Activated CD4-positive, alpha-beta T cell treated with anti-CD3 and anti-CD28 coated beads for 48 hours (primary cell): Measurements from ENCODE around the gene VWA8.
"Not testable (repeated sequence)": the region's sequence is repeated elsewhere in the genome, so short reads cannot be mapped to it uniquely, and the experiment has no call there.

Source experiments
- DNase-seq: peaks from one replicate; pipeline ENCODE4 v3.0.0-alpha.2; 2020

VWA8 gene

GRCh38 chr13:41962994-41963393 lies 2.1 kb upstream of the VWA8 start:
- DNase-seq = peak; percentile 12

GRCh38 chr13:41961466-41961760 lies 504 bp upstream of the VWA8 start:
- DNase-seq = no peak

DNA sequence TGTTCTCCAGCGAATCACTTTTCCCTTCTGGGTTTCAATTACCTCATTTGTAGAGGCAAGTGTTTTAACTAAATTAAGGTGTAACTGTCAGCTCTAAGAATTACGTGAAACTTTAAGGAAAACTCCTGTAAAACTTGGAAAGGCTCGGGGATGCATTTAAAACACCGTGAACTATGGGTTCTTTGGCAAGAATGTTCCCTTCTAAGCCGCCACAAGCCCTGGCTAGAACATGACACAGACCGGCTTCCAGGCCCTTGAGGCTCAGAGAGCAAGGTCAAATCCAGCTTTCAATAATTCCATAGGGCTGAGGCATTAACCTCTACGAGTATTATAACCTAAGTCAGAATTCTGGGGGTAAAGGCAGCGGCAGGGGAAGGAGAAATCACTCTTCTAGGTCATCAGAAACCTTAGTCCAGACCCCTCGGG lies 685 bp downstream of the VWA8 start:
- no peak for DNase-seq

GRCh38 chr13:41956272-41956671 lies 4.6 kb downstream of the VWA8 start:
- no peak for DNase-seq

GRCh38 chr13:41955605-41956004 lies 5.3 kb downstream of the VWA8 start:
- DNase-seq = no peak

DNA sequence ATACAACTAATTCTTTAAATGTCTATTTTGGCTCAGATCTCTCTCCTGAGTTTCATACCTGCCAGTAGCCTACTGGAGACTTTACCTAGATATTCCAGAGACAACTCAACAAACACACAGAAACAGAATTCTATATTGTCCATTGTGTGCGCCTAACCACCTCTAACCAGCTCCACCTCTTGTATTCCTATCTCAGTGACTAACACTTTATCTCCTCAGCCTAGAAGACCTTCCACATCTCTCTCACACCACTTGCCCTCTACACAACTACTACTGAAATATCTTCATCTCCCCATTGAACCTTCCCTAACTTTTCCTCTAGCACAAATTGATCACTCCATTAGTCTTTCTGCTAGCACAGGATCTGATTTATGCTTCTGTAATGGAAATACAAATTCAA lies 6.7 kb downstream of the VWA8 start:
- no peak for DNase-seq

DNA sequence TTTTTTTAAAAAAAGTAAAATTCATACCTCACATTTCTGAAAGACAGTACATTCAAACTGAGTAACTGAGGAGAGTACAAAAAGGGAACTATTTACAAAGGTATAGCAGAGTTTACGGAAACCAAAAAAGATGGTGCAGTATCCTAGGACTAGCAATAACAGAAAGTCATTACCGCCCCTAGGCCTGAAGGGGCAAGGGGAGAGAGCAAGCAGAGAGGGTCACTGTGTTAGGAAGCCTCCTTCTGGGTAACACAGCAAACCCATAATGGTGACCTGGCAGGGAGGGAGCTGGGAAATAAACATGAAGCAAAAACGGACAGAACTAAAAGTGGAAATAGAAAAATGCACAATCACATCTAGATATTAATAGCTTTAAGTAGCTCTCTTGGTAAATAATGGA lies 8.2 kb downstream of the VWA8 start:
- no peak for DNase-seq

- DNase-seq = not testable (repeated sequence)
Observed at GRCh38 chr13:41949104-41949503, 11.8 kb downstream of the VWA8 start.

GRCh38 chr13:41945926-41946325 lies 15.0 kb downstream of the VWA8 start:
- DNase-seq = no peak

GRCh38 chr13:41944635-41945397 lies 16.1 kb downstream of the VWA8 start:
- DNase-seq = no peak

- no peak for DNase-seq
Observed at GRCh38 chr13:41944229-41944628, 16.7 kb downstream of the VWA8 start.

GRCh38 chr13:41942462-41943094 lies 18.3 kb downstream of the VWA8 start:
- no peak for DNase-seq

GRCh38 chr13:41941174-41941573 lies 19.7 kb downstream of the VWA8 start:
- DNase-seq = no peak

DNA sequence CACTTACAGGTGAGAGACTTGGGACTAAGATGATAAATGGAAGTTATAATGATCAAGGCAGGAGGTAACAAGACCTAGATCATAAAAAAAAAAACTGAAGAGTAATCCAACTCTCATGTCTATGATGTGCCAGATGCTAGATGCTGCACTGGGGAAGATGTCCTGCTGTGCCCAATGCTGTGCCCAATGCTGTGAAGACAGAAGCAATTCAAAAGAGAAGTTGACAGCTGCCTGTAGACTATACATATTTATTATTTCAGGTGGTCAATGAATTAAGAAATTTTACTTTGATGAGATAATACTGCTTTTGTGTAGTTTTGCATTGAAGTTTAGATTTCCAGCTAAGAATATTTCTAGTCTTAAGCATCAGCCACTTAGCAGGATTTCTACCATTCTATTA lies 21.5 kb downstream of the VWA8 start:
- no peak for DNase-seq

- DNase-seq = no peak
Observed at GRCh38 chr13:41938918-41939317, 22.0 kb downstream of the VWA8 start.

GRCh38 chr13:41937388-41937787 lies 23.5 kb downstream of the VWA8 start:
- DNase-seq = no peak

DNA sequence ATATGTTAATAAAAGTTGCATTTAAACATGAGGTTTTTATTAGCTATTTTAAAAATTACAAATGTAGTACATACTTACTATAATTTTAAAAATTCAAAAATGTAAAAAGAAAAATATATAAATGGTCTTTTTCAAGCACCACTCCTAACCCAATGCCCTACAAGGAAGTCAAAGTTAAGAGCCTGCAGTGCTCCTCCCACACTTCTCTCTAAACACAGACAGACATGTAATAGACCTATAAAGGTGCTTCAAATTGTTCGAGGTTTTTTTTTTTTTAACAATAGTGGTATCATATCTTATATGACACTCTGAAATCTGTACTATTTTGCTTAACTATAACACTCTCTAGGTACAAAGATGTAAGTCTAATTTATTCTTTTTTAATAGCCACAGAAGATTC lies 25.4 kb downstream of the VWA8 start:
- DNase-seq = no peak

DNA sequence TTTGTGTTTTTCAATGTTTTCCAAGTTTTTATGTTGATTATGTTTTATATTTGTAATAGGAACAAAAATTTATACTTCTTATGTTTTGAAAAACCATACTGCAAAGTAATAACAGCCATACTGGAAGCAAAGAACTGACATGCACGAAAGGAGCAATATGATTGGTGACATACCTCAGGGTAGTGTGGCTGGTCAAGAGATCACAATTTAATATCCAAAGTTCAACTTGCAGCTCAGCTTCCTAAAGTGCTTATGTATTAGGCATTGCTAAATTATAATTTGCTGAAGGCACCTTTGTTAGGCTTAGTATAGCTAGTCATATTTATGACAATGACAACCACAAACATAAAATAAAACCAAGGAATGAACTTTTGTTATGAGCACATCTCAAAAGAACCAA lies 25.9 kb downstream of the VWA8 start:
- DNase-seq = no peak

GRCh38 chr13:41934120-41934519 lies 26.8 kb downstream of the VWA8 start:
- DNase-seq = no peak

GRCh38 chr13:41931337-41931736 lies 29.6 kb downstream of the VWA8 start:
- DNase-seq = no peak

- DNase-seq = no peak
Observed at GRCh38 chr13:41930154-41930553, 30.8 kb downstream of the VWA8 start.

DNA sequence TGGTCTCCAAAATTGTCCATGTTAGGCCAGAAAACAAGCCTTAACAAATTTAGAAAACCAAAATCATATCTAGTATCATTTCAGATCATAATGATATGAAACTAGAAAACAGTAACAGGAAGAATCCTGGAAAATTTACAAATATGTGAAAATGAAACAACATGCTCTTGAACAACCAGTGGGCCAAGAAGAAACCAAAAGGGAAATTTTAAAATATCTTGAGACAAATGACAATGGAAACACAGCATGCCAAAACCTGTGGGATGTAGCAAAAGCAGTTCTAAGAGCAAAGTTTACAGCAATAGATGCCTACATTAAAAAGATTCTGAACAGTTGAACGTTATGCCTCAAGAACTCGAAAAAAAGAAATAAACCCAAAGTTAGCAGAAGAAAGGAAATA lies 32.6 kb downstream of the VWA8 start:
- no peak for DNase-seq

- no peak for DNase-seq
Observed at GRCh38 chr13:41925014-41925413, 35.9 kb downstream of the VWA8 start.

DNA sequence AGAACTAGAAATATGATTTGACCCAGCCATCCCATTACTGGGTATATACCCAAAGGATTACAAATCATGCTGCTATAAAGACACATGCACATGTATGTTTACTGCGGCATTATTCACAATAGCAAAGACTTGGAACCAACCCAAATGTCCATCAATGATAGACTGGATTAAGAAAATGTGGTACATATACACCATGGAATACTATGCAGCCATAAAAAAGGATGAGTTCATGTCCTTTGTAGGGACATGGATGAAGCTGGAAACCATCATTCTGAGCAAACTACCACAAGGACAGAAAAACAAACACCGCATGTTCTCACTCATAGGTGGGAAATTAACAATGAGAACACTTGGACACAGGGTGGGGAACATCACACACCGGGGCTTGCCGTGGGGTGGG lies 38.0 kb downstream of the VWA8 start:
- DNase-seq = not testable (repeated sequence)
